ENCODE measurements around the gene GDF7.

DNA sequence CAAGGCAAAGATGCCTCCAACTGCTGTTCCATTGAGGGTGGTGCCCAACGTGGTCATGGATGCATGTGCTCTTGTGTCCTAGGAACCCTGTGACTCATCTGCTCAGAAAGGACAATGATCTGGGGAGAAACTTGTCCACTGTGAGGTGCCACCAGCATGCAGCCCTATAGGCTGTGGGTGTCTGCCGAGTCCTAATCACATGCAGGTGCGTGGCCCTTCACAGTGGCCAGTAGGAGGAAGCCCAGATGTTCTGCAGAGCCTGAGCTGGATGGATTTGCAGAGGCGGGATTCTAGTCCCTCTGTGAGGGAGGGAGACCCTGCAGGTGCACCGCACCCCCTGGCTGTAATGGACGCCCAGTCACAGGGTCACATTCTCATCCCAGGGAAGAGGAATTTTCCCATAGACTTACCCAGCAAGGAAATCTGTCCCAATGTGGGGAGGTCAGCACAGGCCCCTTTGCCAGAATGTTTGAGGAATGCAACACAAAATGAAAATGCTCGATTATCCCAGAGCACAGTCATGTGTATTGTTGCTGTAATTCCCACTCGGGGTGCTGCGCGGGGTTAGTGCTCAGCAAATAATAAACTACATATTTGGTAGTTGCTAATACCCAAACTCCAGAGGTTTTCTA lies 13.9 kb downstream of the GDF7 start:
- TF ChIP-seq, protein P1, sequence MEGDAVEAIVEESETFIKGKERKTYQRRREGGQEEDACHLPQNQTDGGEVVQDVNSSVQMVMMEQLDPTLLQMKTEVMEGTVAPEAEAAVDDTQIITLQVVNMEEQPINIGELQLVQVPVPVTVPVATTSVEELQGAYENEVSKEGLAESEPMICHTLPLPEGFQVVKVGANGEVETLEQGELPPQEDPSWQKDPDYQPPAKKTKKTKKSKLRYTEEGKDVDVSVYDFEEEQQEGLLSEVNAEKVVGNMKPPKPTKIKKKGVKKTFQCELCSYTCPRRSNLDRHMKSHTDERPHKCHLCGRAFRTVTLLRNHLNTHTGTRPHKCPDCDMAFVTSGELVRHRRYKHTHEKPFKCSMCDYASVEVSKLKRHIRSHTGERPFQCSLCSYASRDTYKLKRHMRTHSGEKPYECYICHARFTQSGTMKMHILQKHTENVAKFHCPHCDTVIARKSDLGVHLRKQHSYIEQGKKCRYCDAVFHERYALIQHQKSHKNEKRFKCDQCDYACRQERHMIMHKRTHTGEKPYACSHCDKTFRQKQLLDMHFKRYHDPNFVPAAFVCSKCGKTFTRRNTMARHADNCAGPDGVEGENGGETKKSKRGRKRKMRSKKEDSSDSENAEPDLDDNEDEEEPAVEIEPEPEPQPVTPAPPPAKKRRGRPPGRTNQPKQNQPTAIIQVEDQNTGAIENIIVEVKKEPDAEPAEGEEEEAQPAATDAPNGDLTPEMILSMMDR (IDR thresholded peaks at IDR 0.05) = no peak
- no peak for TF ChIP-seq POLR2A (IDR thresholded peaks at IDR 0.05)
